ENCODE results near the gene MYO1D.

DNA sequence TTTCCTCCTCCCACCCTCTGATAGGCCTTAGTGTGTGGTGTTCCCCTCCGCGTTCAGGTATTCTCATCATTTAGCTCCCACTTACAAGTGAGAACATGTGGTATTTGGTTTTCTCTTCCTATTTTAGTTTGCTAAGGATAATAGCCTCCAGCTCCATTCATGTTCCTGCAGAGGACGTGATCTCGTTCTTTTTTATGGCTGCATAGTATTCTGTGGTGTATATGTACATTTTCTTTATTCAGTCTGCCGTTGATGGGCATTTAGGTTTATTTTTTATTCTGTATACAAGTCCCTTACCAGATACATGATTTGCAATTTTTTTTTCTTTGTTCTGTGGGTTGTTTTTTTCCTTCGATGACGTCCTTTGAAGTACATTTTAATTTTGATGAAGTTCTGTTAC, 409.0 kb downstream of the MYO1D start:
- TF ChIP-seq CTCF (IDR thresholded peaks at IDR 0.05; ENCODE audit: low read depth, low read length): no peak
- no peak for TF ChIP-seq EZH2phosphoT487 (IDR thresholded peaks at IDR 0.05; ENCODE audit: low read depth)

Data from OCI-LY3 (cell line).